MV-4-11 (cell line): ENCODE measurements around the gene ZP3.
"Not testable (repeated sequence)": the region's sequence is repeated elsewhere in the genome, so short reads cannot be mapped to it uniquely, and the experiment has no call there.

Experiments
- DNase-seq: peaks from one replicate; lab custom pipeline; 2025; lab: John Stamatoyannopoulos, UW

The ZP3 gene

GRCh38 chr7:76485822-76486610 lies 61.3 kb downstream of the ZP3 start:
- DNase-seq = not testable (repeated sequence)

GRCh38 chr7:76486618-76487017 lies 61.9 kb downstream of the ZP3 start:
- not testable (repeated sequence) for DNase-seq

GRCh38 chr7:76487969-76488368 lies 63.2 kb downstream of the ZP3 start:
- peak; percentile 80 for DNase-seq
